Stimulated activated naive B cell treated with anti-CD40 and anti-IgM and Interleukin-4, amounts not matched to agents 10 μg/mL and 1 μg/mL and 100 μg/mL, for 72 hours (primary cell): ENCODE results near the gene ADORA3.
A peak's percentile ranks its signal among the peaks of the same experiment; 100 is the strongest.

ENCODE experiments used
- ATAC-seq, 2 donors: fragments of 150-1000 bp; cut with Tn5 transposase; replicated peaks; 2 replicates each; pipeline ENCODE4 v1.10.0; 2021; ENCODE audit warnings: moderate library complexity in 1 of 2
- DNase-seq: peaks from one replicate; pipeline ENCODE4 v3.0.0; 2021
- H3K27ac Mint-ChIP-seq: one replicate; pipeline ENCODE4 v1.8.0; 2022; ENCODE audit warnings: mild to moderate bottlenecking, mixed read lengths
- H3K27me3 Mint-ChIP-seq, 2 donors: one replicate each; pipeline ENCODE4 v1.8.0; 2022; ENCODE audit warnings: mixed read lengths in 2 of 2
- H3K36me3 Mint-ChIP-seq, 2 donors: one replicate each; pipeline ENCODE4 v1.8.0; 2022; ENCODE audit warnings: mixed read lengths in 2 of 2, mild to moderate bottlenecking in 1 of 2
- H3K4me1 Mint-ChIP-seq, 2 donors: one replicate each; pipeline ENCODE4 v1.8.0; 2022; ENCODE audit warnings: mixed read lengths in 2 of 2, mild to moderate bottlenecking in 1 of 2
- H3K4me3 Mint-ChIP-seq, 2 donors: one replicate each; pipeline ENCODE4 v1.8.0; 2022; ENCODE audit warnings: mild to moderate bottlenecking in 2 of 2, mixed read lengths in 2 of 2, moderate library complexity in 1 of 2
- H3K9me3 Mint-ChIP-seq, 2 donors: one replicate each; pipeline ENCODE4 v1.8.0; 2022; ENCODE audit warnings: mixed read lengths in 2 of 2, mild to moderate bottlenecking in 1 of 2

The ADORA3 gene

DNA sequence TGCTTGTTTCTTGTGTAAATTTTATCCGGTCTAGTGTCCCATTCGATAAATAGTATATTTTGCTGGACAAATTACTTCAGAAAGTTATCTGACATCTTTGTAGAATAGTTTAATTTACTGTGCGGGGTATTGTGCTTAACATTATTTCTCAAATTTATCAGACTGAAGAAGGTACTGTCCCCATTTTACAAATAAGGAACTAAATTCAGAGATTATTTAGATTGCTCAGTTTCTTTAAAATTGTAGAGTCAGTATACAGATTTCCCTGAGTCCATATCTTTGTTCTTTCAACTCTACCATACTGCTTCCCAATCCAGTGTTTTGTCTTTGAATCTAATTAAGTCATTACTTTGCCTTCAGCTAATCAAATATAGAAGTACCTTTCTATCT, 47.8 kb downstream of the ADORA3 start:
- H3K27me3 Mint-ChIP-seq = no peaks in the 10 kb centered on the region
- no peak for ATAC-seq

DNA sequence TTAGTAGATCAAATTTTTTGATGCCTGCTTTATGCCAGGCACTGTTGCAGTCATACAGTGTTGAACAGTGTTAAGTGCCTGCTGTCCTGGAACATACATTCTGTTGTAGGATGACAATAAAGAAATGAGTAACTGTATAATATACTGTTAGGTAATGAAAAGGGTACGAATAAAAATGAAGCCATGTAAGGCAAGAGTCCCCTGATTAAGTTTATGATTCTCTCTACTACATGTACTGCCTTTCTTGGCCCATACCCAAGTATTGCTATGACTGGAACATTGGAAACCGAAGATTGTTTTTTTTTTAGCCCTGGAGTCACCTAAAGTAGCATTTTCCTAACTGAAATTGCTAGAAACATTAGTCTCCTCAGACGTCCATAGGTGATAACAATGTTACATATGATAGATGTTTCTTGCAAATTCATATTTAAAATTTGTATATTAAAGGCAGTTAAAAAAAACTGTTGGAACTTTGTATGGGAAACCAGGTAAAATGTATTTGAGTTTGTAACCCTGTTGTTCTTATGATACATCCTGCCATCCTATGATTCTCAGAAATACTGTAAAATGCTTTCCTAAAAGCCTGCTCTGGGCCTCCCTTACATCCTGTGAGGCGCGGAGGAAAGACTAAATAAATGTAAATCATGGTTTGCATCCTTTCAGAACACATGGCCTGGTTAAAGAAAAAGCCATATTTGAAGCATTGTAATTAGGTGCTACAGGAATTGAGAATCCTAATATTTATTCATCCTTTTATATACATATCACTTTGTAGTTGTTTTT, 48.4 kb downstream of the ADORA3 start:
- Mint-ChIP-seq H3K27me3 (no peaks in the 10 kb centered on the region), H3K9me3 (no peaks in the 10 kb centered on the region), H3K4me1 (peaks cover 27 to 54% of the 10 kb centered on the region in 2 donors), H3K4me3 (peak overlapping the region in 1 of 2 donors; percentile 39), H3K27ac (peak overlapping the region; percentile 75), H3K36me3 (peaks cover 27 to 53% of the 10 kb centered on the region in 2 donors)
- ATAC-seq (peak; percentile 44 to 51), DNase-seq (no peak)

More for the DNA sequence above, 47.8 kb downstream of the ADORA3 start:
- Mint-ChIP-seq H3K4me3 (peak overlapping the region; percentile 21 to 39), H3K9me3 (no peaks in the 10 kb centered on the region), H3K4me1 (peaks cover 27 to 48% of the 10 kb centered on the region in 2 donors), H3K36me3 (peaks cover 28 to 54% of the 10 kb centered on the region in 2 donors), H3K27ac (no peak overlapping the region)
- no peak for DNase-seq

DNA sequence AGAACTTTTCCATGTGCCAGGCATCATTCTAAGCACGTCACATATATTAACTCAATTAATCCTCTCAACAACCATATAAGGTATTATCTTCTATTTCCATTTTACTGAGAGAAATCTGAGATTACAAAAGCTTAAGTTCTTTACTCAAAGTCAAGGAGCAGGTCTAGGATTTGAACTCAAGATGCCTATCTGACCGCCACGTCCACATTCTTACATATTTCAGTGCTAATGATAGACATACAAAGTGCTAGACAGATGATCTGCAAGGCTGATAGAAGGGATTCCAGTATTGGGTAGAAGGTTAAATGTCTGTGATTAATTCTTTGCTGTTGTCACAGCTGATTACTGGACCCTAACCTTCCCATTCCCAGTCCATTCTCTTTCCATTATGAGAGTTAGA, 49.7 kb downstream of the ADORA3 start:
- Mint-ChIP-seq H3K36me3 (peaks cover 34 to 53% of the 10 kb centered on the region in 2 donors), H3K4me1 (peaks cover 27 to 57% of the 10 kb centered on the region in 2 donors), H3K27me3 (no peaks in the 10 kb centered on the region), H3K9me3 (no peaks in the 10 kb centered on the region), H3K27ac (no peak overlapping the region), H3K4me3 (no peak overlapping the region)
- DNase-seq (no peak), ATAC-seq (no peak)

DNA sequence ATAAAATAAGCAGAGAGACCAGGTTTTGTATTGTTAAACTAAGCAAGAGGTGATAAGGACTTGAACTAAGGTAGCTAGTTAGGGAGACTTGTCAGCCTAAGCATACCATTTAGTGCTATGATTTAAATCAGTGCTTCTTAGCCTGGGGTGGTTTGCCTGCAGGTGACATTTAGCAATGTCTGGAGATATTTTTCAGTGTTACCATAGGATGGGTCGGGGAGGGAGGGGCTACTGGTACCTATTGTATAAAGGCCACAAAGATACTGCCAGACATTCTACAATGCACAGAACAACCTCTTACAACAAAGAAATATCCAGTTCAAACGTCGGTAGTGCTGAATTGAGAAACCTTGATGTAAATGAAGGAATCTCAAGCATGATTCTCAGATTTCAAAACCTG, 50.9 kb downstream of the ADORA3 start:
- Mint-ChIP-seq H3K9me3 (no peaks in the 10 kb centered on the region), H3K27ac (no peak overlapping the region), H3K4me3 (no peak overlapping the region), H3K36me3 (peaks cover 34 to 46% of the 10 kb centered on the region in 2 donors), H3K27me3 (no peaks in the 10 kb centered on the region), H3K4me1 (peaks cover 34 to 68% of the 10 kb centered on the region in 2 donors)
- DNase-seq = no peak
- ATAC-seq = no peak

DNA sequence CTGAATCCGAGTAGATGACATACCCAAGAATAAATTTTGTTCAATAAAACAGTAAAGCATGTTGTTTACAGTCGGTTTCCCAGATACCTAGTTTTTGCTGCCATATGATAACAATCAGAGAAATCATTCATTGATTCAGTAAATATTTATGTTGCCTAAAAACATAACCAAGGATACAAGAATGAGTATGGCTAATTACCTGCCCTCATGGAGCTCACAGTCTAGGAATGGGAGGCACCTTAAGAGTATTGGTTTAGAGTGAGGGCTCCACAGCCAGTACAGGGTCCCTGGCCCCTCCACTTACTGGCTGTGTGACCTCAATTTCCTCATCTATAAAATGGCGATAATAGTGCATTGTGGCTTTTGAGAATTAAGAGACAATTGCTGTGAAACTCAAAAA, 53.2 kb downstream of the ADORA3 start:
- Mint-ChIP-seq H3K4me1 (peaks cover 42 to 77% of the 10 kb centered on the region in 2 donors), H3K27ac (peak overlapping the region; percentile 99), H3K9me3 (no peaks in the 10 kb centered on the region), H3K27me3 (no peaks in the 10 kb centered on the region), H3K36me3 (peaks cover 32 to 44% of the 10 kb centered on the region in 2 donors), H3K4me3 (peak overlapping the region; percentile 99 to 100)
- DNase-seq (no peak), ATAC-seq (no peak)

DNA sequence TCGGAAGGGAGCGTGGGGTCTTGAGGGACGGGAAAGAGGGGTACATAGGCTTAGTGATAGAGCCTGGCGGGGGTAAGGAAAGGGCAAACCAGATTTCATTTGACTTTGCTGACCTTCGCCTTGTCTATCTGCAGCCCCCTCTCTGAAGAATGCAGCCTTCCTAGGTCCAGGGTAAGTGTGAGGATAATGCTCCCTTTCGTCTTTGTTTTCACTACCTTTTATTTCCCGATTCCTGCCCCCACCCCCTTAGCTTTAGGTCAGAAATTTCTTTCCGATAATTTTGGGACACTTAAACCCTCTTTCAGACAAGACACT, 53.8 kb downstream of the ADORA3 start:
- Mint-ChIP-seq H3K4me1 (peaks cover 38 to 73% of the 10 kb centered on the region in 2 donors), H3K27ac (peak overlapping the region; percentile 99), H3K9me3 (no peaks in the 10 kb centered on the region), H3K36me3 (peaks cover 32 to 45% of the 10 kb centered on the region in 2 donors), H3K27me3 (no peaks in the 10 kb centered on the region), H3K4me3 (peak overlapping the region; percentile 99 to 100)
- no peak for ATAC-seq
- no peak for DNase-seq
